Suprapubic skin (tissue), 4 donors: ENCODE data around the gene SESN3. TPM values are rescaled to one million over a fixed set of nuclear protein-coding genes. Genes with fewer than 3 reads are reported as not detected.
"Not testable (repeated sequence)": the region's sequence is repeated elsewhere in the genome, so short reads cannot be mapped to it uniquely, and the experiment has no call there.

Experiments
- DNase-seq, 2 donors: peaks; one replicate each; pipeline ENCODE4 v3.0.0-alpha.2; 2019; ENCODE audit warnings: low spot score in 2 of 2
- H3K27ac ChIP-seq: fragments of 200-600 bp; sonication (generic); one replicate; pipeline ENCODE4 v1.5.1; 2019
- H3K27me3 ChIP-seq: fragments of 200-600 bp; sonication (generic); one replicate; pipeline ENCODE4 v1.5.1; 2019
- H3K36me3 ChIP-seq: fragments of 200-600 bp; sonication (generic); one replicate; pipeline ENCODE4 v1.5.1; 2019
- H3K4me1 ChIP-seq: fragments of 200-600 bp; sonication (generic); one replicate; pipeline ENCODE4 v1.5.1; 2019
- H3K4me3 ChIP-seq: fragments of 200-600 bp; sonication (generic); one replicate; pipeline ENCODE4 v1.5.1; 2019; ENCODE audit warnings: mild to moderate bottlenecking
- H3K9me3 ChIP-seq: fragments of 200-600 bp; sonication (generic); one replicate; pipeline ENCODE4 v1.5.1; 2019
- EP300 ChIP-seq: sonication (generic); formaldehyde crosslinking; IDR thresholded peaks from one replicate; pipeline ENCODE4 v1.6.1; 2017; ENCODE audit warnings: antibody characterized with exemption
- POLR2A ChIP-seq, 2 donors: fragments of 450-650 bp; IDR thresholded peaks; one replicate each; pipeline ENCODE4 v1.6.1; 2017; ENCODE audit warnings: antibody characterized with exemption in 2 of 2, mild to moderate bottlenecking in 2 of 2, moderate library complexity in 2 of 2
- POLR2AphosphoS5 ChIP-seq, 3 donors: sonication (generic); formaldehyde crosslinking; IDR thresholded peaks; one replicate each; pipeline ENCODE4 v1.6.1; 2017; ENCODE audit warnings: antibody characterized with exemption in 3 of 3
- WGBS: methylation state at CpG from one replicate; pipeline ENCODE4 v1.1.5; 2018; 5-methylcytosine and 5-hydroxymethylcytosine counted together
- total RNA-seq, 4 donors: library from RNA; depleted of rRNA; stranded (reverse); fragments of >200 nt; gene quantifications; one replicate each; pipeline ENCODE4 v1.1.0, GENCODE V29; 2016
- TF ChIP-seq, protein P1 (sequence below), 2 donors: fragments of 200-600 bp in 1 of 2; fragments of 450-650 bp in 1 of 2; sonication (generic) in 1 of 2; IDR thresholded peaks; one replicate each; pipeline ENCODE4 v1.5.1; 2016 to 2019; ENCODE audit warnings: antibody characterized with exemption in 2 of 2, mild to moderate bottlenecking in 1 of 2, moderate library complexity in 1 of 2

SESN3 gene
- total RNA-seq, 4 donors from 2014 or later: 27.6 to 41.0 (median 32.1) TPM

DNA sequence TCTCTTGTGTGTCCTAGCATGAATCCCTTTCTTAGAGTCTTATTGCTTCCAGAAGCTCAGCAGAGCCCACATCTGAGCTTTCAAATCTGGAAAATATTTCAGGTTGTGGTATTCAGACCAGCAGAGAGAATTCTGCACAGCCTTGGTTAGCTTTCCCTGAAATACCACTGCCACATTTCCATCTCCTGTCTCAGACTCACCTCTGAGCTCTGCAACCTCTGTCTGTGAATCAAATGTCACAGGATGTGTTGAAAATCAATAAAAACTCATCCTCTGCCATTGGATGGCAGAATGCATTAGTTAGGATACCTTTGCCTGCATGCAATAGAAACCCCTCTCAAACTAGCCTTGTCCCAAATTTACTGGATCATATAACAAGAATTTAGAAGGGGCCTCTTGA, 93.7 kb downstream of the SESN3 start:
- DNase-seq: no peak
- Histone ChIP-seq H3K27ac (no peak overlapping the region), H3K27me3 (no peaks in the 10 kb centered on the region), H3K9me3 (no peaks in the 10 kb centered on the region), H3K4me3 (no peak overlapping the region), H3K36me3 (no peaks in the 10 kb centered on the region), H3K4me1 (peaks cover 25% of the 10 kb centered on the region)
- TF ChIP-seq POLR2A (IDR thresholded peaks at IDR 0.05): no peak
- TF ChIP-seq POLR2AphosphoS5 (IDR thresholded peaks at IDR 0.05): no peak
- no peak for TF ChIP-seq EP300
- TF ChIP-seq, protein P1, sequence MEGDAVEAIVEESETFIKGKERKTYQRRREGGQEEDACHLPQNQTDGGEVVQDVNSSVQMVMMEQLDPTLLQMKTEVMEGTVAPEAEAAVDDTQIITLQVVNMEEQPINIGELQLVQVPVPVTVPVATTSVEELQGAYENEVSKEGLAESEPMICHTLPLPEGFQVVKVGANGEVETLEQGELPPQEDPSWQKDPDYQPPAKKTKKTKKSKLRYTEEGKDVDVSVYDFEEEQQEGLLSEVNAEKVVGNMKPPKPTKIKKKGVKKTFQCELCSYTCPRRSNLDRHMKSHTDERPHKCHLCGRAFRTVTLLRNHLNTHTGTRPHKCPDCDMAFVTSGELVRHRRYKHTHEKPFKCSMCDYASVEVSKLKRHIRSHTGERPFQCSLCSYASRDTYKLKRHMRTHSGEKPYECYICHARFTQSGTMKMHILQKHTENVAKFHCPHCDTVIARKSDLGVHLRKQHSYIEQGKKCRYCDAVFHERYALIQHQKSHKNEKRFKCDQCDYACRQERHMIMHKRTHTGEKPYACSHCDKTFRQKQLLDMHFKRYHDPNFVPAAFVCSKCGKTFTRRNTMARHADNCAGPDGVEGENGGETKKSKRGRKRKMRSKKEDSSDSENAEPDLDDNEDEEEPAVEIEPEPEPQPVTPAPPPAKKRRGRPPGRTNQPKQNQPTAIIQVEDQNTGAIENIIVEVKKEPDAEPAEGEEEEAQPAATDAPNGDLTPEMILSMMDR (IDR thresholded peaks at IDR 0.05): no peak

DNA sequence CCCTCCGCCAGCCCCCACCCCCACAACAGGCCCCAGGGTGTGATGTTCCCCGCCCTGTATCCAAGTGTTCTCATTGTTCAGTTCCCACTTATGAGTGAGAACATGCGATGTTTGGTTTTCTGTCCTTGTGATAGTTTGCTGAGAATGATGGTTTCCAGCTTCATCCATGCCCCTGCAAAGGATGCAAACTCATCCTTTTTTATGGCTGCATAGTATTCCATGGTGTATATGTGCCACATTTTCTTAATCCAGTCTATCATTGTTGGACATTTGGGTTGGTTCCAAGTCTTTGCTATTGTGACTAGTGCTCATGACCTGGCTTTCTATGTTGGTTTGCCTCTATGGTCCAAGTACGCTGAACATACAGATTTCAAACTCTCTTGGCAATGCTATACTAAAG, 94.3 kb downstream of the SESN3 start:
- not testable (repeated sequence) for H3K9me3 ChIP-seq, H3K27me3 ChIP-seq, H3K4me3 ChIP-seq, H3K36me3 ChIP-seq, DNase-seq, H3K27ac ChIP-seq
- 95% methylated on average over 4 of the region's 4 CpGs for WGBS
- peaks cover 25% of the 10 kb centered on the region for H3K4me1 ChIP-seq

DNA sequence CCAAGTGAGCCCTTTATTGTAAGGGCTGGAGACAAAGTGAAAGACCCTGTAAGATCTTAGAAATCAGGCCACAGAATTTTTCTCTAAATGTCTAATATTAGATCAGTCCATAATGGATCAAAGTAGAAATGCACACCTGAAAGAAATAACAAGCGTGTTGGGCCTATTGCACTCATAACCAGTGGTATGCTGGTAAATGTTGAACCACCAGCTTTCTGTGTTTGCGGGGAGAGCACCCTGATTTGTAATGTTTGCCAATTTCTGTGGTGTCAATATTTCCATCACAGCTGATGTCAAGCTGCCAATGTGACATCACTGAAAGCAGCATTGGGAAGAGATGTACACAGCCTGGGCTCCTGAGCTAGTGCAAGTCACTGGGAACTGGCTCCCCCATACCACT, 95.1 kb downstream of the SESN3 start:
- no peaks in the 10 kb centered on the region for H3K9me3 ChIP-seq
- no peak for DNase-seq
- TF ChIP-seq POLR2A (IDR thresholded peaks at IDR 0.05): no peak
- TF ChIP-seq POLR2AphosphoS5 (IDR thresholded peaks at IDR 0.05): no peak
- TF ChIP-seq EP300: no peak
- TF ChIP-seq, protein P1 (IDR thresholded peaks at IDR 0.05): no peak
- no peaks in the 10 kb centered on the region for H3K27me3 ChIP-seq
- no peaks in the 10 kb centered on the region for H3K36me3 ChIP-seq
- no peak overlapping the region for H3K27ac ChIP-seq
- no peak overlapping the region for H3K4me3 ChIP-seq
- peaks cover 25% of the 10 kb centered on the region for H3K4me1 ChIP-seq
- 97% methylated on average over 2 of the region's 2 CpGs for WGBS

DNA sequence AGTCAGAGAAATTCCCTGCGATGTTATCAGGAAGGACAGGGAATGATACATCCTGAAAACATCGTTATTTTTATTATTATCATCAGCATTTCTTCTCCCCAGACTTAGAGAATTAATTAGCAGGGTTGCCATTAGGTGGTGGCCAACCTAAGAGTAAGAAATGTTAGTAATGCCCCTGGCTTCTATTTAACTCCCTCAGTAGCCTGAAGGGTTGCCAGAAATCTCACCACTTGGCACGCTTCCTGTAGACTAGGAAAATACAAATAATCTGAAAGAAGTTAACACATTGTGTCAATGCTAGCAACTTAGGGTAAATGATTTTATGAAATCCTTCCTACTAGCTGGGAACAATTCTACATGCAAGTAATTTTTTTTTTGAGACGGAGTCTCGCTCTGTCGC, 95.8 kb downstream of the SESN3 start:
- 38% methylated on average over 5 of the region's 6 CpGs for WGBS

DNA sequence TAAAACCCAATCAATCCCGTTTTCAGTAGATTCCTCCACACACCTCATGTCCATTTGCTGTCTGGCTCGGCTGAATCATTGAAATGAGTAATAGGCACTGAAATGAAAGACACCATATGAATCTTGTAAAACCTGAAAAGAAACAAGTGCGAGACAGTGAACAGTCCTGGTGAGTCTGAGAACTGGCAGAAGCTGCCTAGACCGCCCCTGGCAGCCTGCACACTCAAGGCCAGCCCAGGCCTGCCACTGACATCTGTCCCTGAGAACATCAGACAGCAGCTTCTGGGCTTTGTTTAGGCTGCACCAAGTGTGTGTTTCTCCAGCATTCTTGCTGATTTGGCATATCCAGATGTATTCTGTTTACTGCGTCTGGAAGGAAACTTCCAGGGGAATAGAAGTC, 96.5 kb downstream of the SESN3 start:
- H3K27ac ChIP-seq: peak overlapping the region; percentile 81
- WGBS: 19% methylated on average over 5 of the region's 5 CpGs
- no peak for DNase-seq

More for the DNA sequence above, 95.8 kb downstream of the SESN3 start:
- no peaks in the 10 kb centered on the region for H3K36me3 ChIP-seq
- peak overlapping the region; percentile 81 for H3K27ac ChIP-seq
- no peak for DNase-seq
- no peak overlapping the region for H3K4me3 ChIP-seq
- H3K9me3 ChIP-seq: no peaks in the 10 kb centered on the region
- no peaks in the 10 kb centered on the region for H3K27me3 ChIP-seq
- H3K4me1 ChIP-seq: peaks cover 25% of the 10 kb centered on the region
- TF ChIP-seq POLR2AphosphoS5 (IDR thresholded peaks at IDR 0.05): no peak
- no peak for TF ChIP-seq POLR2A (IDR thresholded peaks at IDR 0.05)
- TF ChIP-seq, protein P1 (IDR thresholded peaks at IDR 0.05): no peak
- no peak for TF ChIP-seq EP300

More for the DNA sequence above, 96.5 kb downstream of the SESN3 start:
- Histone ChIP-seq H3K4me3 (no peak overlapping the region), H3K9me3 (no peaks in the 10 kb centered on the region), H3K27me3 (no peaks in the 10 kb centered on the region), H3K36me3 (peaks cover under 1% of the 10 kb centered on the region), H3K4me1 (peaks cover 25% of the 10 kb centered on the region)
- TF ChIP-seq EP300: no peak
- TF ChIP-seq, protein P1 (IDR thresholded peaks at IDR 0.05): no peak
- TF ChIP-seq POLR2A (IDR thresholded peaks at IDR 0.05): no peak
- no peak for TF ChIP-seq POLR2AphosphoS5 (IDR thresholded peaks at IDR 0.05)
